ENCODE data around the gene DENND1A.

GRCh38 chr9:123669346-123669745, 260.6 kb downstream of the DENND1A start:
- no peak for TF ChIP-seq CTCF (IDR thresholded peaks at IDR 0.05)
- TF ChIP-seq RELA (CRISPR knock-in tag; IDR thresholded peaks at IDR 0.05; ENCODE audit: borderline replicate concordance) = no peak
